Ovary (tissue), 3 donors: Measurements from ENCODE around the gene IGLON5.

ENCODE experiments used
- EP300 ChIP-seq: sonication (generic); formaldehyde crosslinking; IDR thresholded peaks from one replicate; pipeline ENCODE4 v1.6.1; 2017; ENCODE audit warnings: antibody characterized with exemption
- POLR2A ChIP-seq: fragments of 450-650 bp; IDR thresholded peaks from one replicate; pipeline ENCODE4 v1.6.1; 2017; ENCODE audit warnings: antibody characterized with exemption, mild to moderate bottlenecking, moderate library complexity
- TF ChIP-seq, protein P1 (sequence below), 3 donors: fragments of 450-650 bp in 2 of 3; fragments of 200-600 bp in 1 of 3; IDR thresholded peaks; one replicate each; pipeline versions ENCODE4 v1.5.1 to v1.8.0; 2016 to 2022; ENCODE audit warnings: antibody characterized with exemption in 3 of 3, mild to moderate bottlenecking in 1 of 3
- donor health status: DM: no; HTN: no; CAD: no.

DNA sequence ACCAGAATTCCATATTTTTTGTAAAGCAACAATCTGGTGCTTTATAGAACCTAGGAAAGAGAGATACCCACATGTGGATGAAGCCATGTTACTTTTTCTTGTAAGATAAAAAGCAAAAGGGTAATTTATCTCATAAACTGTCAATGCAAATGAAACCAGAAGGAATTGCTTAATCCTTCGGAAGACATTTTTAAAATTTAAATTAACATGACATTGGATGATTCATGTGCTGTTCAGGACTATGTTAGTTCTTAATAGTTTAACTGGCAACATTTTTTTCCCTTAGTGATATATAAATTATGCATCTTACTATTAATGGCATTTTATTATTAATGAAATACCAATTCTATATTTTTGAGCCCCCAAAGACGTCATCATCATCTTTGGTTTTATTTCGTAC is 25.8 kb upstream of the IGLON5 start:
- TF ChIP-seq, protein P1, sequence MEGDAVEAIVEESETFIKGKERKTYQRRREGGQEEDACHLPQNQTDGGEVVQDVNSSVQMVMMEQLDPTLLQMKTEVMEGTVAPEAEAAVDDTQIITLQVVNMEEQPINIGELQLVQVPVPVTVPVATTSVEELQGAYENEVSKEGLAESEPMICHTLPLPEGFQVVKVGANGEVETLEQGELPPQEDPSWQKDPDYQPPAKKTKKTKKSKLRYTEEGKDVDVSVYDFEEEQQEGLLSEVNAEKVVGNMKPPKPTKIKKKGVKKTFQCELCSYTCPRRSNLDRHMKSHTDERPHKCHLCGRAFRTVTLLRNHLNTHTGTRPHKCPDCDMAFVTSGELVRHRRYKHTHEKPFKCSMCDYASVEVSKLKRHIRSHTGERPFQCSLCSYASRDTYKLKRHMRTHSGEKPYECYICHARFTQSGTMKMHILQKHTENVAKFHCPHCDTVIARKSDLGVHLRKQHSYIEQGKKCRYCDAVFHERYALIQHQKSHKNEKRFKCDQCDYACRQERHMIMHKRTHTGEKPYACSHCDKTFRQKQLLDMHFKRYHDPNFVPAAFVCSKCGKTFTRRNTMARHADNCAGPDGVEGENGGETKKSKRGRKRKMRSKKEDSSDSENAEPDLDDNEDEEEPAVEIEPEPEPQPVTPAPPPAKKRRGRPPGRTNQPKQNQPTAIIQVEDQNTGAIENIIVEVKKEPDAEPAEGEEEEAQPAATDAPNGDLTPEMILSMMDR (IDR thresholded peaks at IDR 0.05) = no peak
- no peak for TF ChIP-seq POLR2A
- TF ChIP-seq EP300 = no peak
